Natural killer cell (primary cell): Measurements from ENCODE around the gene NRBF2. TPM values are rescaled to one million over a fixed set of nuclear protein-coding genes. Genes with fewer than 3 reads are reported as not detected.
A peak's percentile ranks its signal among the peaks of the same experiment; 100 is the strongest.

Source experiments
- ATAC-seq, 3 donors: fragments of 150-1000 bp in 2 of 3; fragments of 200-7000 bp in 1 of 3; cut with Tn5 transposase; 1 replicate in 1 of 3; 2 replicates in 2 of 3; pipeline ENCODE4 v1.10.0; 2021; ENCODE audit warnings: mild to moderate bottlenecking in 2 of 3, moderate library complexity in 2 of 3
- DNase-seq, 2 donors: peaks; one replicate each; pipeline versions ENCODE4 v3.0.0 to v3.0.0-alpha.2; 2013 to 2021; ENCODE audit warnings: mixed read lengths in 1 of 2
- H3K27ac ChIP-seq: one replicate; pipeline ENCODE4 v1.5.1; 2013; ENCODE audit warnings: mild to moderate bottlenecking, low read length
- H3K27me3 ChIP-seq: one replicate; pipeline ENCODE4 v1.6.1; 2013; ENCODE audit warnings: low read length; ENCODE audit not compliant: control insufficient read depth, insufficient read depth
- H3K36me3 ChIP-seq: one replicate; pipeline ENCODE4 v1.6.1; 2013; ENCODE audit warnings: low read length; ENCODE audit not compliant: control insufficient read depth, insufficient read depth
- H3K4me1 ChIP-seq: one replicate; pipeline ENCODE4 v1.6.1; 2013; ENCODE audit warnings: low read length; ENCODE audit not compliant: control insufficient read depth, insufficient read depth
- H3K4me3 ChIP-seq: one replicate; pipeline ENCODE4 v1.5.1; 2013; ENCODE audit warnings: low read length
- H3K9me3 ChIP-seq: one replicate; pipeline ENCODE4 v1.6.1; 2013; ENCODE audit warnings: low read length; ENCODE audit not compliant: control insufficient read depth, insufficient read depth
- H3K27ac Mint-ChIP-seq, 2 donors: one replicate each; pipeline ENCODE4 v1.8.0; 2022; ENCODE audit warnings: mild to moderate bottlenecking in 2 of 2, mixed read lengths in 2 of 2, moderate library complexity in 1 of 2
- H3K27me3 Mint-ChIP-seq, 2 donors: one replicate each; pipeline ENCODE4 v1.8.0; 2022; ENCODE audit warnings: low read depth in 2 of 2, mixed read lengths in 2 of 2
- H3K36me3 Mint-ChIP-seq: one replicate; pipeline ENCODE4 v1.8.0; 2022; ENCODE audit warnings: mixed read lengths
- H3K4me1 Mint-ChIP-seq, 2 donors: one replicate each; pipeline ENCODE4 v1.8.0; 2022; ENCODE audit warnings: mixed read lengths in 2 of 2
- H3K4me3 Mint-ChIP-seq: one replicate; pipeline ENCODE4 v1.8.0; 2022; ENCODE audit warnings: mild to moderate bottlenecking, moderate library complexity, mixed read lengths
- H3K9me3 Mint-ChIP-seq, 2 donors: one replicate each; pipeline ENCODE4 v1.8.0; 2022; ENCODE audit warnings: mixed read lengths in 2 of 2
- CTCF ChIP-seq: fragments of 200-600 bp; IDR thresholded peaks from one replicate; pipeline ENCODE4 v1.8.0; 2022; ENCODE audit warnings: antibody characterized with exemption
- WGBS: methylation state at CpG from one replicate; pipeline ENCODE4 v1.1.7; 2013; ENCODE audit warnings: missing lambda C conversion rate; ENCODE audit not compliant: insufficient coverage; 5-methylcytosine and 5-hydroxymethylcytosine counted together
- intact Hi-C: fragments of 100-400 bp; cut with micrococcal nuclease; formaldehyde crosslinking; loops from one replicate; pipeline ENCODE4 v1.14.2; 2022
- total RNA-seq, 4 donors: library from RNA; stranded (reverse); fragments of 120-200 nt in 1 of 4; gene quantifications; one replicate each; pipeline versions ENCODE4 v1.2.3 to v1.2.4, GENCODE V29; 2013 to 2022

The NRBF2 gene
- total RNA-seq, 3 donors from 2014 or later (not counting 1 experiment from before 2014, with no cell fraction given), result 17.7 to 21.3 (median 18.2) TPM

DNA sequence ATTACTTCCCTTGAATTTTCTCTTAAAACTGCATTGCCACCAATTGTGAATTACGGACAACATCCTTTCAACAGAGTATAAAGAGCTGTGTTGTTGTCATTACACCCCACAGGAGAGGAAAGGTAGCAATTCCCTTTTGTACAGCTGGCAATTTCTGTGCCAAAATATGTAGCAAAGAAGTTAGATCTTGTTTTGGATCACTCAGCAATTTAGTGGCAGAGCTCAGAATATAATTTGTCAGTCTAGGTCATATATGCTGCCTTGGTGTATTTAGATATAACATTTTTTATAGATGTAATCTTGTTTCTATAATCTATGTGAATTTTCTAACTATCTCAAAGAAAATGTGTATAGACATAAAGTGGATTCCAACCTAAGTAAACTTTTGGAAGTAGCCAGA is 38.8 kb downstream of the NRBF2 start:
- no peak for ATAC-seq
- DNase-seq, result no peak
- Mint-ChIP-seq H3K4me1 (peaks cover 19 to 22% of the 10 kb centered on the region in 2 donors), H3K4me3 (no peak overlapping the region), H3K27me3 (no peaks in the 10 kb centered on the region), H3K36me3 (peaks cover 22% of the 10 kb centered on the region), H3K9me3 (no peaks in the 10 kb centered on the region), H3K27ac (peak overlapping the region; percentile 16 to 70)
- TF ChIP-seq CTCF, result no peak
- intact Hi-C loops, result no loop called here
- H3K27ac ChIP-seq, result no peak overlapping the region
- H3K36me3 ChIP-seq, result peaks cover 59% of the 10 kb centered on the region
- H3K4me3 ChIP-seq, result no peak overlapping the region
- H3K4me1 ChIP-seq, result peaks cover 3% of the 10 kb centered on the region
- H3K9me3 ChIP-seq, result no peaks in the 10 kb centered on the region
- H3K27me3 ChIP-seq, result no peaks in the 10 kb centered on the region
- WGBS, result 100% methylated on average over 1 of the region's 1 CpG

GRCh38 chr10:63173468-63174232 is 40.5 kb downstream of the NRBF2 start:
- peaks cover 19 to 22% of the 10 kb centered on the region in 2 donors for H3K4me1 Mint-ChIP-seq
- peaks cover 32% of the 10 kb centered on the region for H3K36me3 Mint-ChIP-seq
- TF ChIP-seq CTCF, result no peak
- WGBS, result 89% methylated on average over 1 of the region's 1 CpG
- DNase-seq (no peak), ATAC-seq (peak; percentile 52 to 71 (median 69))
- no peak overlapping the region for H3K4me3 Mint-ChIP-seq
- peaks cover 3% of the 10 kb centered on the region for H3K4me1 ChIP-seq
- H3K27ac Mint-ChIP-seq, result peak overlapping the region; percentile 25 to 55
- no peaks in the 10 kb centered on the region for H3K27me3 ChIP-seq
- no peaks in the 10 kb centered on the region for H3K9me3 ChIP-seq
- H3K9me3 Mint-ChIP-seq, result no peaks in the 10 kb centered on the region
- intact Hi-C loops, result no loop called here
- H3K36me3 ChIP-seq, result peaks cover 64% of the 10 kb centered on the region
- H3K4me3 ChIP-seq, result no peak overlapping the region
- H3K27ac ChIP-seq, result no peak overlapping the region
- no peaks in the 10 kb centered on the region for H3K27me3 Mint-ChIP-seq

DNA sequence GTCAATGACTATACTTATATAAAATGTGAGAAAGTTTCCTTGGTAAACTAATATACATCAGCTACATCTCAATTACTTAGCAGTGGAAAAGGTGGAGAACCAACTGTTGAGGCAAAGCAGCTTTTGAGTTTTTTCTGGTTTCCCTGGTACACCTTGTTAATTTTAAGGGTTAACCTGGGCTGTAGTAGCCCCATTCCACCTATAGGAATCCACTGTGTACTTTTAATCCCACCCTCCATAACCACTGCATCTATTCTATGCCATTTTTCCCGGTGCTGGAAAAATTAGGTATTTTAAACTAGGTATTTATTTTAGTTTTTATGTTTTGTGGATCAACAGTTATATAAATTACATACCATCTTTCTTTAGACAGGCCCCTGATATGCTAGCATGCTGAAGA is 42.4 kb downstream of the NRBF2 start:
- no peak overlapping the region for H3K27ac Mint-ChIP-seq
- no peak for TF ChIP-seq CTCF
- intact Hi-C loops, result no loop called here
- no peaks in the 10 kb centered on the region for H3K27me3 Mint-ChIP-seq
- H3K9me3 ChIP-seq, result no peaks in the 10 kb centered on the region
- ATAC-seq, result no peak
- no peaks in the 10 kb centered on the region for H3K27me3 ChIP-seq
- peaks cover 59% of the 10 kb centered on the region for H3K36me3 ChIP-seq
- no peak overlapping the region for H3K4me3 ChIP-seq
- WGBS, result no CpG with 5 or more reads among the region's 1 CpG
- no peak overlapping the region for H3K27ac ChIP-seq
- no peak for DNase-seq
- peaks cover 3% of the 10 kb centered on the region for H3K4me1 ChIP-seq
- no peaks in the 10 kb centered on the region for H3K9me3 Mint-ChIP-seq
- H3K4me3 Mint-ChIP-seq, result no peak overlapping the region
- H3K36me3 Mint-ChIP-seq, result peaks cover 24% of the 10 kb centered on the region
- H3K4me1 Mint-ChIP-seq, result peaks cover 18 to 19% of the 10 kb centered on the region in 2 donors

DNA sequence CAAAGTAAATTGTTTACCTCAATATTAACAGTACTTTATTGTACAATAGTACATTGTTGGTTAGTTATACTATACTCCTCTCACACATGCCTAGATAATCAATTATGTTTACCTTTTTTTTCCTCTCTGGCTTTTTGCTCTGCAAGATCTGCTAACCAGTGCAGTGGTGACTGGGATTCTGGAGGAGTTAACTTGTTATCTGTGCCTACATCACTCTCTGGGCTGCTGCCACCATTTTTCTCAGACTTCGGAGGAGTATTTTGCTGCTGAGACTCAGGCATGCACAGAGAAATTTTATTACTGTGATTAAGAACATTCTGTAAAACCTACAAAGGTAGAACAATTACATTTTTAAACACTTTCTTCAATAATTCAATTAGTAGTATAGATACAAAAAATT is 59.7 kb downstream of the NRBF2 start:
- no peaks in the 10 kb centered on the region for H3K27me3 Mint-ChIP-seq
- peaks cover 13% of the 10 kb centered on the region for H3K36me3 Mint-ChIP-seq
- intact Hi-C loops, result no loop called here
- DNase-seq (no peak), ATAC-seq (no peak)
- TF ChIP-seq CTCF, result no peak
- H3K4me3 ChIP-seq, result no peak overlapping the region
- H3K9me3 Mint-ChIP-seq, result no peaks in the 10 kb centered on the region
- 100% methylated on average over 1 of the region's 1 CpG for WGBS
- peaks cover 75% of the 10 kb centered on the region for H3K36me3 ChIP-seq
- no peak overlapping the region for H3K27ac ChIP-seq
- no peak overlapping the region for H3K4me3 Mint-ChIP-seq
- H3K4me1 Mint-ChIP-seq, result no peaks in the 10 kb centered on the region
- no peaks in the 10 kb centered on the region for H3K27me3 ChIP-seq
- H3K27ac Mint-ChIP-seq, result peak overlapping the region in 1 of 2 donors; percentile 60
- no peaks in the 10 kb centered on the region for H3K9me3 ChIP-seq
- no peaks in the 10 kb centered on the region for H3K4me1 ChIP-seq
